ENCODE data around the gene CLEC16A. TPM values are rescaled to one million over a fixed set of nuclear protein-coding genes. Genes with fewer than 3 reads are reported as not detected.
A peak's percentile ranks its signal among the peaks of the same experiment; 100 is the strongest.

The CLEC16A gene
- total and polyA plus RNA-seq, 2 experiments from 2014 or later, result 9.9 to 24.1 TPM

DNA sequence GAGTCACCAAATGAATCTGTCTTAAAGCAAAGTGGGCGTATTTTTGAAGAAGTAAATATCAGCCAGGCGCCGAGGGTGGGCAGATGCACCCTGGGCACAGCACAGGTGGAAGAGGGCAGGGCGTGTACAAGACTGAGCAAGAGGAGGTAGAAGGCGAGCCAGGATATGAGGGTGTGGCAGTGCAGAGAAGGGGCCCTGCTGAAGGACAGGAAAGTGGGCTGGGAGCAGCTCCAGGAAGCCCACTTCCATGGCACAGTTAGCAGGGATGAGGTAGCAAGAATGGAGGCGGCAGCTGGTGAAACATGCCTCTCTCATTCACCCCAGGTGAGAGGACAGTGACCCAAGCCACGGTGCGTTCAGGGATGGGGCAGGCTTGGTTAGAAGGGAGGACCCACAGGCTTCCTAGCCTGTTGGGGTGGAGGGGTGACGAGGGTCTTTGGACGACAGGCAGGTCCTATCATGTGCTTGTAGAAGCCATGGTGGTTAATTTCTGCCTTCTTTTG is 149.3 kb downstream of the CLEC16A start:
- no peaks in the 10 kb centered on the region; the same call in 2 of the 3 replicates for H3K36me3 Mint-ChIP-seq (ENCODE audit: low read depth)
- TF ChIP-seq ZNF114 (CRISPR knock-in tag; IDR thresholded peaks at IDR 0.05), result no peak
- TF ChIP-seq JUNB (IDR thresholded peaks at IDR 0.05; ENCODE audit: unreplicated experiment), result no peak
- TF ChIP-seq ZNF331 (CRISPR knock-in tag; IDR thresholded peaks at IDR 0.05; ENCODE audit: low read depth), result no peak
- TF ChIP-seq EZH2 (IDR thresholded peaks at IDR 0.05; ENCODE audit: low read depth, unreplicated experiment), result no peak
- TF ChIP-seq STAT1 (IDR thresholded peaks at IDR 0.05; ENCODE audit: unreplicated experiment), result no peak
- no peak for TF ChIP-seq EZH2phosphoT487 (IDR thresholded peaks at IDR 0.05; ENCODE audit: unreplicated experiment)
- TF ChIP-seq CREB1 (CRISPR knock-in tag; IDR thresholded peaks at IDR 0.05; ENCODE audit: low read depth), result no peak
- TF ChIP-seq POLR2AphosphoS5 (IDR thresholded peaks at IDR 0.05; ENCODE audit: low read depth), result no peak
- TF ChIP-seq, protein P1, sequence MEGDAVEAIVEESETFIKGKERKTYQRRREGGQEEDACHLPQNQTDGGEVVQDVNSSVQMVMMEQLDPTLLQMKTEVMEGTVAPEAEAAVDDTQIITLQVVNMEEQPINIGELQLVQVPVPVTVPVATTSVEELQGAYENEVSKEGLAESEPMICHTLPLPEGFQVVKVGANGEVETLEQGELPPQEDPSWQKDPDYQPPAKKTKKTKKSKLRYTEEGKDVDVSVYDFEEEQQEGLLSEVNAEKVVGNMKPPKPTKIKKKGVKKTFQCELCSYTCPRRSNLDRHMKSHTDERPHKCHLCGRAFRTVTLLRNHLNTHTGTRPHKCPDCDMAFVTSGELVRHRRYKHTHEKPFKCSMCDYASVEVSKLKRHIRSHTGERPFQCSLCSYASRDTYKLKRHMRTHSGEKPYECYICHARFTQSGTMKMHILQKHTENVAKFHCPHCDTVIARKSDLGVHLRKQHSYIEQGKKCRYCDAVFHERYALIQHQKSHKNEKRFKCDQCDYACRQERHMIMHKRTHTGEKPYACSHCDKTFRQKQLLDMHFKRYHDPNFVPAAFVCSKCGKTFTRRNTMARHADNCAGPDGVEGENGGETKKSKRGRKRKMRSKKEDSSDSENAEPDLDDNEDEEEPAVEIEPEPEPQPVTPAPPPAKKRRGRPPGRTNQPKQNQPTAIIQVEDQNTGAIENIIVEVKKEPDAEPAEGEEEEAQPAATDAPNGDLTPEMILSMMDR (conservative IDR thresholded peaks at IDR 0.05; ENCODE audit: low read depth in 2 of 2), result no peak
- TF ChIP-seq, protein P2, sequence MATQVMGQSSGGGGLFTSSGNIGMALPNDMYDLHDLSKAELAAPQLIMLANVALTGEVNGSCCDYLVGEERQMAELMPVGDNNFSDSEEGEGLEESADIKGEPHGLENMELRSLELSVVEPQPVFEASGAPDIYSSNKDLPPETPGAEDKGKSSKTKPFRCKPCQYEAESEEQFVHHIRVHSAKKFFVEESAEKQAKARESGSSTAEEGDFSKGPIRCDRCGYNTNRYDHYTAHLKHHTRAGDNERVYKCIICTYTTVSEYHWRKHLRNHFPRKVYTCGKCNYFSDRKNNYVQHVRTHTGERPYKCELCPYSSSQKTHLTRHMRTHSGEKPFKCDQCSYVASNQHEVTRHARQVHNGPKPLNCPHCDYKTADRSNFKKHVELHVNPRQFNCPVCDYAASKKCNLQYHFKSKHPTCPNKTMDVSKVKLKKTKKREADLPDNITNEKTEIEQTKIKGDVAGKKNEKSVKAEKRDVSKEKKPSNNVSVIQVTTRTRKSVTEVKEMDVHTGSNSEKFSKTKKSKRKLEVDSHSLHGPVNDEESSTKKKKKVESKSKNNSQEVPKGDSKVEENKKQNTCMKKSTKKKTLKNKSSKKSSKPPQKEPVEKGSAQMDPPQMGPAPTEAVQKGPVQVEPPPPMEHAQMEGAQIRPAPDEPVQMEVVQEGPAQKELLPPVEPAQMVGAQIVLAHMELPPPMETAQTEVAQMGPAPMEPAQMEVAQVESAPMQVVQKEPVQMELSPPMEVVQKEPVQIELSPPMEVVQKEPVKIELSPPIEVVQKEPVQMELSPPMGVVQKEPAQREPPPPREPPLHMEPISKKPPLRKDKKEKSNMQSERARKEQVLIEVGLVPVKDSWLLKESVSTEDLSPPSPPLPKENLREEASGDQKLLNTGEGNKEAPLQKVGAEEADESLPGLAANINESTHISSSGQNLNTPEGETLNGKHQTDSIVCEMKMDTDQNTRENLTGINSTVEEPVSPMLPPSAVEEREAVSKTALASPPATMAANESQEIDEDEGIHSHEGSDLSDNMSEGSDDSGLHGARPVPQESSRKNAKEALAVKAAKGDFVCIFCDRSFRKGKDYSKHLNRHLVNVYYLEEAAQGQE (IDR thresholded peaks at IDR 0.05; ENCODE audit: unreplicated experiment), result no peak
- no peak for TF ChIP-seq NANOG (IDR thresholded peaks at IDR 0.05; ENCODE audit: borderline replicate concordance)
- TF ChIP-seq ZNF462 (CRISPR knock-in tag; IDR thresholded peaks at IDR 0.05), result no peak
- TF ChIP-seq, protein P3, sequence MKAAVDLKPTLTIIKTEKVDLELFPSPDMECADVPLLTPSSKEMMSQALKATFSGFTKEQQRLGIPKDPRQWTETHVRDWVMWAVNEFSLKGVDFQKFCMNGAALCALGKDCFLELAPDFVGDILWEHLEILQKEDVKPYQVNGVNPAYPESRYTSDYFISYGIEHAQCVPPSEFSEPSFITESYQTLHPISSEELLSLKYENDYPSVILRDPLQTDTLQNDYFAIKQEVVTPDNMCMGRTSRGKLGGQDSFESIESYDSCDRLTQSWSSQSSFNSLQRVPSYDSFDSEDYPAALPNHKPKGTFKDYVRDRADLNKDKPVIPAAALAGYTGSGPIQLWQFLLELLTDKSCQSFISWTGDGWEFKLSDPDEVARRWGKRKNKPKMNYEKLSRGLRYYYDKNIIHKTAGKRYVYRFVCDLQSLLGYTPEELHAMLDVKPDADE (IDR thresholded peaks at IDR 0.05), result no peak
- peaks cover 6% of the 10 kb centered on the region for H3K4me1 Mint-ChIP-seq
- peaks cover 4% of the 10 kb centered on the region for H3K27me3 Mint-ChIP-seq (ENCODE audit: insufficient read depth, low read depth, poor library complexity)
- no peaks in the 10 kb centered on the region for H3K27me3 ChIP-seq (ENCODE audit: insufficient read depth)
- no peak overlapping the region for H3K4me3 Mint-ChIP-seq
- DNase-seq (ENCODE audit: low spot score), result no peak
- H3K4me1 ChIP-seq (ENCODE audit: insufficient read depth), result no peaks in the 10 kb centered on the region
- no peak overlapping the region for H3K27ac ChIP-seq (ENCODE audit: low read depth)
- H3K4me2 ChIP-seq, result no peak overlapping the region
- no peak for ATAC-seq
- no peaks in the 10 kb centered on the region for H3K9me2 ChIP-seq (ENCODE audit: insufficient read depth)
- H3K27ac Mint-ChIP-seq, result peak overlapping the region; percentile 2; the same call in 1 of the 2 replicates
- no peaks in the 10 kb centered on the region for H3K79me2 ChIP-seq (replicated peaks; ENCODE audit: insufficient read depth)
- no peaks in the 10 kb centered on the region for H3K9me3 Mint-ChIP-seq
- H2AFZ ChIP-seq, result no peak overlapping the region
- H4K20me1 ChIP-seq (replicated peaks; ENCODE audit: insufficient read depth), result no peaks in the 10 kb centered on the region
- H3K4me3 ChIP-seq, result no peak overlapping the region
- H3K36me3 ChIP-seq (ENCODE audit: insufficient read depth), result no peaks in the 10 kb centered on the region
- H3F3A ChIP-seq (replicated peaks; ENCODE audit: low read depth), result no peaks in the 10 kb centered on the region

Data from GM23338 (cell line).